NCI-H526 treated with DMSO at 0.1 percent for 48 hours (cell line): ENCODE measurements around the gene ZFP91.
"Not testable (repeated sequence)": the region's sequence is repeated elsewhere in the genome, so short reads cannot be mapped to it uniquely, and the experiment has no call there.

Source experiments
- DNase-seq: peaks from one replicate; lab custom pipeline; 2025; lab: John Stamatoyannopoulos, UW

ZFP91 gene

GRCh38 chr11:58578635-58579191 is at the start of gene ZFP91:
TSS of gene ZFP91 (plus strand) at chr11:58579063. CDS start at chr11:58579282, 219 bp downstream.
- DNase-seq: peak; percentile 95

GRCh38 chr11:58530236-58530635 is 48.6 kb upstream of the ZFP91 start:
- DNase-seq: no peak

- no peak for DNase-seq
Observed at GRCh38 chr11:58531865-58532341, 47.0 kb upstream of the ZFP91 start.

GRCh38 chr11:58546841-58547240 is 32.0 kb upstream of the ZFP91 start:
- no peak for DNase-seq

GRCh38 chr11:58549644-58550043 is 29.2 kb upstream of the ZFP91 start:
- DNase-seq: no peak

GRCh38 chr11:58560842-58561241 is 18.0 kb upstream of the ZFP91 start:
- no peak for DNase-seq

GRCh38 chr11:58561394-58562098 is 17.3 kb upstream of the ZFP91 start:
- DNase-seq: no peak

- no peak for DNase-seq
Observed at GRCh38 chr11:58562375-58562800, 16.5 kb upstream of the ZFP91 start.

GRCh38 chr11:58564231-58564630 is 14.6 kb upstream of the ZFP91 start:
- DNase-seq: no peak

- DNase-seq: peak; percentile 25
Observed at GRCh38 chr11:58567889-58568512, 10.9 kb upstream of the ZFP91 start.

- DNase-seq: not testable (repeated sequence)
Observed at GRCh38 chr11:58572906-58573305, 6.0 kb upstream of the ZFP91 start.

- DNase-seq: no peak
Observed at GRCh38 chr11:58573451-58574104, 5.3 kb upstream of the ZFP91 start.

GRCh38 chr11:58574881-58575280 is 4.0 kb upstream of the ZFP91 start:
- DNase-seq: no peak

- no peak for DNase-seq
Observed at GRCh38 chr11:58575377-58576020, 3.4 kb upstream of the ZFP91 start, which contains the start of gene LPXN. TSS of gene LPXN (minus strand) at chr11:58575856. CDS start at chr11:58575772, 84 bp downstream.

GRCh38 chr11:58576887-58577471 is 1.9 kb upstream of the ZFP91 start:
- no peak for DNase-seq

GRCh38 chr11:58577555-58578135 is 1.2 kb upstream of the ZFP91 start:
- no peak for DNase-seq

GRCh38 chr11:58578136-58578634 is 678 bp upstream of the ZFP91 start:
- DNase-seq: peak; percentile 99

GRCh38 chr11:58579192-58580129 is 598 bp downstream of the ZFP91 start:
- DNase-seq: peak; percentile 76

- DNase-seq: no peak
Observed at GRCh38 chr11:58580311-58580710, 1.4 kb downstream of the ZFP91 start.

GRCh38 chr11:58582437-58582836 is 3.6 kb downstream of the ZFP91 start:
- DNase-seq: no peak
